H9 (cell line): Measurements from ENCODE around the gene CNOT6. TPM values are rescaled to one million over a fixed set of nuclear protein-coding genes. Genes with fewer than 3 reads are reported as not detected.

ENCODE experiments used
- DNase-seq: peaks from one replicate; pipeline ENCODE4 v3.0.0-alpha.2; 2017
- H2AFZ ChIP-seq: one replicate; pipeline ENCODE4 v1.6.1; 2013; ENCODE audit warnings: mild to moderate bottlenecking, low read length, control low read depth, moderate library complexity
- H2AK5ac ChIP-seq: 2 replicates; pipeline ENCODE4 v1.6.1; 2013; ENCODE audit warnings: low read length, control low read depth, mixed read lengths; ENCODE audit not compliant: insufficient read length
- H2BK120ac ChIP-seq: one replicate; pipeline ENCODE4 v1.6.1; 2013; ENCODE audit warnings: low read depth, mild to moderate bottlenecking, low read length, control low read depth, inconsistent platforms; ENCODE audit not compliant: poor library complexity, severe bottlenecking
- H2BK12ac ChIP-seq: 2 replicates; pipeline ENCODE4 v1.6.1; 2013; ENCODE audit warnings: low read length, control low read depth, mixed read lengths, low read depth; ENCODE audit not compliant: insufficient read length
- H2BK15ac ChIP-seq: 2 replicates; pipeline ENCODE4 v1.6.1; 2013; ENCODE audit warnings: low read depth, low read length, control low read depth
- H2BK20ac ChIP-seq: one replicate; pipeline ENCODE4 v1.6.1; 2013; ENCODE audit warnings: low read depth, mild to moderate bottlenecking, low read length, control low read depth, inconsistent platforms; ENCODE audit not compliant: poor library complexity, severe bottlenecking
- H2BK5ac ChIP-seq: 2 replicates; pipeline ENCODE4 v1.6.1; 2013; ENCODE audit warnings: low read length, control low read depth, mixed read lengths; ENCODE audit not compliant: insufficient read length
- H3K14ac ChIP-seq: 2 replicates; pipeline ENCODE4 v1.6.1; 2013; ENCODE audit warnings: low read length, control low read depth; ENCODE audit not compliant: insufficient read depth
- H3K18ac ChIP-seq: 2 replicates; pipeline ENCODE4 v1.6.1; 2013; ENCODE audit warnings: low read depth, mild to moderate bottlenecking, mixed read lengths, low read length, control low read depth; ENCODE audit not compliant: insufficient read length
- H3K23ac ChIP-seq: 2 replicates; pipeline ENCODE4 v1.6.1; 2013; ENCODE audit warnings: low read length, control low read depth, mixed read lengths, low read depth; ENCODE audit not compliant: insufficient read length
- H3K23me2 ChIP-seq: 2 replicates; pipeline ENCODE4 v1.6.1; 2013; ENCODE audit warnings: low read depth, mild to moderate bottlenecking, mixed read lengths, low read length, control low read depth; ENCODE audit not compliant: insufficient read length, poor library complexity, severe bottlenecking
- H3K27ac ChIP-seq: 2 replicates; pipeline ENCODE4 v1.5.1; 2013; ENCODE audit warnings: low read length, control low read depth, mixed read lengths, low read depth; ENCODE audit not compliant: insufficient read length
- H3K27me3 ChIP-seq: 2 replicates; pipeline ENCODE4 v1.6.1; 2013; ENCODE audit warnings: low read length, control low read depth, inconsistent platforms; ENCODE audit not compliant: insufficient read depth
- H3K4ac ChIP-seq: 2 replicates; pipeline ENCODE4 v1.6.1; 2013; ENCODE audit warnings: low read depth, mild to moderate bottlenecking, control low read depth, inconsistent platforms, low read length, moderate library complexity
- H3K4me1 ChIP-seq: 2 replicates; pipeline ENCODE4 v1.6.1; 2013; ENCODE audit warnings: low read length, control low read depth, inconsistent platforms; ENCODE audit not compliant: insufficient read depth
- H3K4me2 ChIP-seq: 2 replicates; pipeline ENCODE4 v1.6.1; 2013; ENCODE audit warnings: low read length, control low read depth, mixed read lengths; ENCODE audit not compliant: insufficient read length, insufficient read depth
- H3K56ac ChIP-seq: 2 replicates; pipeline ENCODE4 v1.6.1; 2013; ENCODE audit warnings: low read depth, mild to moderate bottlenecking, mixed read lengths, low read length, control low read depth; ENCODE audit not compliant: insufficient read length
- H3K79me1 ChIP-seq: 2 replicates; pipeline ENCODE4 v1.6.1; 2013; ENCODE audit warnings: low read depth, mild to moderate bottlenecking, moderate library complexity, low read length, control low read depth, inconsistent platforms; ENCODE audit not compliant: insufficient read depth, poor library complexity, severe bottlenecking
- H3K79me2 ChIP-seq: 2 replicates; pipeline ENCODE4 v1.6.1; 2013; ENCODE audit warnings: low read length, control low read depth, inconsistent platforms; ENCODE audit not compliant: insufficient read depth
- H3K9ac ChIP-seq: 2 replicates; pipeline ENCODE4 v1.6.1; 2013; ENCODE audit warnings: low read length, control low read depth, mixed read lengths; ENCODE audit not compliant: insufficient read length; ENCODE audit errors: extremely low read depth
- H3K9me3 ChIP-seq: one replicate; pipeline ENCODE4 v1.6.1; 2013; ENCODE audit warnings: low read depth, low read length, inconsistent platforms; ENCODE audit not compliant: control insufficient read depth
- H3T11ph ChIP-seq: one replicate; pipeline ENCODE4 v1.6.1; 2013; ENCODE audit warnings: mild to moderate bottlenecking, low read length, control low read depth, inconsistent platforms
- H4K20me1 ChIP-seq: one replicate; pipeline ENCODE4 v1.6.1; 2013; ENCODE audit not compliant: control insufficient read depth, insufficient read length, insufficient read depth
- H4K5ac ChIP-seq: 2 replicates; pipeline ENCODE4 v1.6.1; 2013; ENCODE audit warnings: low read depth, mild to moderate bottlenecking, mixed read lengths, low read length, control low read depth; ENCODE audit not compliant: insufficient read length
- H4K8ac ChIP-seq: replicated peaks from 2 replicates; pipeline ENCODE4 v1.6.1; 2013; ENCODE audit warnings: low read length, control low read depth, mixed read lengths, low read depth; ENCODE audit not compliant: insufficient read length
- H4K91ac ChIP-seq: 2 replicates; pipeline ENCODE4 v1.6.1; 2013; ENCODE audit warnings: low read depth, mild to moderate bottlenecking, moderate library complexity, mixed read lengths, low read length, control low read depth; ENCODE audit not compliant: insufficient read length
- H3K27ac Mint-ChIP-seq, 3 experiments: 2 replicates in 2 of 3; 3 replicates in 1 of 3; pipeline ENCODE4 v1.8.0; 2020 to 2021; ENCODE audit warnings: mixed read lengths in 3 of 3, mild to moderate bottlenecking in 1 of 3, moderate library complexity in 1 of 3
- H3K27me3 Mint-ChIP-seq: 2 replicates; pipeline ENCODE4 v1.8.0; 2021; ENCODE audit warnings: low read depth, mild to moderate bottlenecking, moderate library complexity, mixed read lengths
- H3K36me3 Mint-ChIP-seq, 3 experiments: 2 replicates in 2 of 3; 3 replicates in 1 of 3; pipeline ENCODE4 v1.8.0; 2020 to 2021; ENCODE audit warnings: low read depth in 3 of 3, mixed read lengths in 3 of 3; ENCODE audit not compliant: insufficient read depth in 1 of 3
- H3K4me1 Mint-ChIP-seq, 2 experiments: 2 replicates each; pipeline ENCODE4 v1.8.0; 2020; ENCODE audit warnings: mixed read lengths in 2 of 2
- H3K4me3 Mint-ChIP-seq, 2 experiments: 2 replicates in 1 of 2; 3 replicates in 1 of 2; pipeline ENCODE4 v1.8.0; 2020 to 2021; ENCODE audit warnings: mild to moderate bottlenecking in 2 of 2, mixed read lengths in 2 of 2, moderate library complexity in 1 of 2
- H3K9me3 Mint-ChIP-seq, 2 experiments: 2 replicates in 1 of 2; 3 replicates in 1 of 2; pipeline ENCODE4 v1.8.0; 2020; ENCODE audit warnings: mild to moderate bottlenecking in 2 of 2, mixed read lengths in 2 of 2, moderate library complexity in 1 of 2
- CTCF ChIP-seq: fragments of 200-600 bp; sonication (generic); conservative IDR thresholded peaks from 3 replicates; pipeline ENCODE4 v1.8.0; 2021; ENCODE audit warnings: antibody characterized with exemption, mild to moderate bottlenecking
- WGBS: extraction: QIAGEN DNeasy Blood & Tissue Kit; methylation state at CpG from one replicate; pipeline ENCODE4 v1.1.7; 2013; ENCODE audit warnings: missing lambda C conversion rate, low lambda C conversion rate, mixed read lengths; ENCODE audit not compliant: insufficient read length; ENCODE audit errors: extremely low coverage; 5-methylcytosine and 5-hydroxymethylcytosine counted together
- total RNA-seq: library from RNA; stranded (reverse); gene quantifications from 2 replicates; pipeline ENCODE4 v1.2.1, GENCODE V29; 2021

Gene CNOT6
- total RNA-seq, 1 experiment from 2014 or later, result 45.0 TPM

- Histone ChIP-seq H3K27me3 (no peaks in the 10 kb centered on the region), H4K5ac (no peak overlapping the region), H3K56ac (no peak overlapping the region), H2AK5ac (no peak overlapping the region), H4K20me1 (no peaks in the 10 kb centered on the region), H3K23me2 (no peaks in the 10 kb centered on the region), H2AFZ (no peak overlapping the region), H3K18ac (no peak overlapping the region), H2BK15ac (no peak overlapping the region), H2BK5ac (no peak overlapping the region), H3K14ac (no peak overlapping the region), H3K4me1 (no peaks in the 10 kb centered on the region), H2BK120ac (no peak overlapping the region), H3K9ac (no peak overlapping the region), H2BK12ac (no peak overlapping the region), H3T11ph (no peak overlapping the region), H3K4me2 (no peak overlapping the region), H3K27ac (no peak overlapping the region), H3K4ac (no peak overlapping the region), H2BK20ac (no peak overlapping the region), H4K8ac (no peak overlapping the region), H3K23ac (no peak overlapping the region), H3K79me1 (no peaks in the 10 kb centered on the region), H3K9me3 (no peaks in the 10 kb centered on the region), H4K91ac (no peak overlapping the region), H3K79me2 (no peaks in the 10 kb centered on the region)
- H3K27ac Mint-ChIP-seq, result no peak overlapping the region
- DNase-seq, result peak; percentile 26
- H3K4me3 Mint-ChIP-seq, result no peak overlapping the region
- H3K27me3 Mint-ChIP-seq, result peaks cover 14% of the 10 kb centered on the region
- no peaks in the 10 kb centered on the region for H3K9me3 Mint-ChIP-seq
- no CpG with 5 or more reads among the region's 9 CpGs for WGBS
- no peak for TF ChIP-seq CTCF
- H3K36me3 Mint-ChIP-seq, result no peaks in the 10 kb centered on the region
- peaks cover 0 to 6% of the 10 kb centered on the region in 2 experiments; a peak in 2 of 4 replicates for H3K4me1 Mint-ChIP-seq
Measured at GRCh38 chr5:180598316-180598701, 104.1 kb downstream of the CNOT6 start.
